NCI-H345 (cell line): ENCODE data around the gene CFAP74.
"Not testable (repeated sequence)": the region's sequence is repeated elsewhere in the genome, so short reads cannot be mapped to it uniquely, and the experiment has no call there.

Source experiments
- DNase-seq: peaks from one replicate; lab custom pipeline; 2025; lab: John Stamatoyannopoulos, UW

Gene CFAP74

DNA sequence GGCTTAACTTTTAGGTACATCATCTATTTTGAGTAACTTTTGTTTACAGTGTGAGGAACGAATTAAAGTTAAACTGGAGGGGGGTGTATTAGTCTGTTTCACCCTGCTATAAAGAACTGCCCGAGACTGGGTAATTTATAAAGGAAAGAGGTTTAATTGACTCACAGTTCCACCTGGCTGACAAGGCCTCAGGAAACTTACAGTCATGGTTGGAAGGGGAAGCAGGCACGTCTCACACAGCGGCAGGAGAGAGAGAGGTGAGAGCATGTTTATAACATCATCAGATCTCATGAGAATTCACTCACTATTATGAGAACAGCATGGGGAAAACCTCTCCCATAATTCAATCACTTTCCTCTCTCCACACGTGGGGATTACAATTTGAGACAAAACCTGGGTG lies 52.6 kb downstream of the CFAP74 start:
- no peak for DNase-seq

DNA sequence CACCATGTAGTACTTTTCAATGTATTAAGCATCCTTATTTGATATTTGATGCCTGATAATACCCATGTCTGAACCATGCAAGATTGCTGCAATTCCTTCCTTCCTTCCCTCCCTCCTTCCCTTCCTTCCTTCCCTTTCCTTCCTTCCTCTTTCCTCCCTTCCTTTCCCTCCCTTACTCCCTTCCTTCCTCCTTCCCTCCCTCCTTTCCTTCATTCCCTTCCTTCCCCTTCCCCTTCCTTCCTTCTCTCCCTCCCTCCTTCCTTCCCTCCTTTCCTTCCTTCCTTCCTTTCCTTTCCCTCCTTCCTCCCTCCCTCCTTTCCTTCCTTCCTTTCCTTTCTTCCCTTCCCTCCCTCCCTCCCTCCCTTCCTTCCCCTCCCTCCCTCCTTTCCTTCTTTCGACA lies 54.8 kb downstream of the CFAP74 start:
- DNase-seq = no peak

DNA sequence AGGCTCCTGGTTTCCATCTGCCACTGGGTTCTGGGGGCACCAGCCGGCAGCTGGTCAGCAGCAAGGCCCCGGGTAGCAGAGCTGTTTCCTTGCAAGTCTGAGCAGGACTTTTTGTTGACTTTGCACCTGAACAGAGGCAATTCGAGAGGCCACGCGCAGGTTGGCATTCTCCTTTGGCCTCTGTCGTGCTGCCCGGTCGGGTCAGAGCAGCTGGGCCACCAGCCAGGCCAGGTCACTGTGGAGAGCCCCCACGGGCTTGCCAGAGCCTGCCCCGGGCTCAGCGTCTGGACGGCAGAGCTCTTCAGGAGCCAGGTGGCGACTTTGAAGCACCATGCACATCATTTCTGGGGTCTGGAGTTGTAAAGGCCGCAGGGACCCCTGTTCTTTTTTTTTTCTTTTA lies 56.1 kb downstream of the CFAP74 start:
- no peak for DNase-seq

DNA sequence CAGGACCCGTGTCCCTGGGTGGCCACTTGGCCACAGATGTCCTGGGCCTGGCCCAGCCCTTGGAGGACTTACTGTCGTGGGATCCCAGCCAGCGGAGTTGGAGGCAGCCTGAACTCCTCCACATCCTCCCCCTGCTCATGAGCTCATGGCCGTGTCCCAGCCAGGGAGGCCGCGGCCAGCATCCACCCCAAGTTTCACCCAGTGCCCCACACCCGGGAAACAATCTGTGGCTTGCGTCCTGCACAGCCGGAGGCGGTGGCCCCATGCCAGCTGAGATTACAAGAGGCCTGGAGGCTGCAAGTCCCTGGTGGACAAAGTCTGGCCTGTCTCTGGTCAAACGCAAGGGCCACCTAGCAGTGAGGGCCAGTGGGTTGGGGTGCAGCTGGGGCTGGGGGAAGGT lies 57.0 kb downstream of the CFAP74 start:
- DNase-seq = no peak

DNA sequence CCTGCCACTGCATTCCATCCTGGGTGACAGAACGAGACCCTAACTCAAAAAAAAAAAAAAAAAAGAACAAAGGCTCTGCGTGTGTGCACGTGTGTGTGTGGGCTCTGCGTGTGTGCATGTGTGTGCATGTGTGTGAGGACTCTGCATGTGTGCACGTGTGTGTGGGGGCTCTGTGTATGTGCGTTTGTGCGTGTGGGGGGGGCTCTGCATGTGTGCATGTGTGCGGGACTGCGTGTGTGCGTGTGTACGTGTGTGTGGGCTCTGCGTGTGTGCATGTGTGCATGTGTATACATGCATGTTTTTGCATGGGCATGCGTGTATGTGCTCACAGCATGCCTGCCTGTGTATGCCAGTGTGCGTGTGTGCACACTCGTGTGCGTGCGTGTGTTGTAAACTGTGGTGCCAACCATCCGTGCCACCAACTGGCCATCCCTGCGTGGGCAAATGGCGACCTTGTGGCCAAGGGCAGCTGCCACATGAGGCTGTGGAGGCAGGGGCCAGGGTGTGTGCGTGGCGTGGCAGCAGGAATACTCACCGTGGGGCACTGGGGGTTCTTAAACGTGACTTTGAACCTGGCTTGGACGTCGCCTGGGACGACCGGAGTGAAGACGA lies 57.7 kb downstream of the CFAP74 start:
- no peak for DNase-seq

DNA sequence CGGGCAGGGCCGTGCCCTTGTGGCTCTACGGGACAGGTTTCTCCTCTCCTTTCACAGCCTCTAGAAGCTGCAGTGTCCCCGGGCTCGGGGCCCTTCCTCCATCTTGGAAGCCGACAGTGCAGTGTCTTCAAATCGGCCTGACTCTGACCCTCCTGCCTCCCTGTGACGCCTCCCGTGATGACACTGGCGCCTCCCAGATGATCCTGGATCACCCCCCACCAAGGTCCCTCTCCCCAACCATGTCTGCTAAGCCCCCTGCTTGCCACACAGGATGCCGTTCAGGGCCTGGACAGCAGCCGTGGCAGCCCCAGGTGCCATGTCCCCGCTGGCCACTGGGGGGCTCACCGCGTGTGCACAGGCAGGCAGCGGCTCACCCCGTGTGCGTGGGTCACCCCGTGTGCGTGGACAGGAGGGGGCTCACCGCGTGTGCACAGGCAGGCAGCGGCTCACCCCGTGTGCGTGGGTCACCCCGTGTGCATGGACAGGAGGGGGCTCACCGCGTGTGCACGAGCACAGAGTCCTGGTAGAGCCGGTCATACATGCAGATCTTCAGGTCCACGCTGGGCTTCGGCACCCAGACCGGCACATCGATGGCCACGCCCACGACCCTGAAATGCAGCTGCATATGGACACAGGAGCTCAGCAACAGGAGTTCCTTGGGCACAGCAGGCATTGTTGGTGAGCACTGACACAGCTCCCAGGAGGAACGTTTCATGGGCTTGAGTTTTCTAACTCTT lies 59.6 kb downstream of the CFAP74 start:
- peak; percentile 45 for DNase-seq

DNA sequence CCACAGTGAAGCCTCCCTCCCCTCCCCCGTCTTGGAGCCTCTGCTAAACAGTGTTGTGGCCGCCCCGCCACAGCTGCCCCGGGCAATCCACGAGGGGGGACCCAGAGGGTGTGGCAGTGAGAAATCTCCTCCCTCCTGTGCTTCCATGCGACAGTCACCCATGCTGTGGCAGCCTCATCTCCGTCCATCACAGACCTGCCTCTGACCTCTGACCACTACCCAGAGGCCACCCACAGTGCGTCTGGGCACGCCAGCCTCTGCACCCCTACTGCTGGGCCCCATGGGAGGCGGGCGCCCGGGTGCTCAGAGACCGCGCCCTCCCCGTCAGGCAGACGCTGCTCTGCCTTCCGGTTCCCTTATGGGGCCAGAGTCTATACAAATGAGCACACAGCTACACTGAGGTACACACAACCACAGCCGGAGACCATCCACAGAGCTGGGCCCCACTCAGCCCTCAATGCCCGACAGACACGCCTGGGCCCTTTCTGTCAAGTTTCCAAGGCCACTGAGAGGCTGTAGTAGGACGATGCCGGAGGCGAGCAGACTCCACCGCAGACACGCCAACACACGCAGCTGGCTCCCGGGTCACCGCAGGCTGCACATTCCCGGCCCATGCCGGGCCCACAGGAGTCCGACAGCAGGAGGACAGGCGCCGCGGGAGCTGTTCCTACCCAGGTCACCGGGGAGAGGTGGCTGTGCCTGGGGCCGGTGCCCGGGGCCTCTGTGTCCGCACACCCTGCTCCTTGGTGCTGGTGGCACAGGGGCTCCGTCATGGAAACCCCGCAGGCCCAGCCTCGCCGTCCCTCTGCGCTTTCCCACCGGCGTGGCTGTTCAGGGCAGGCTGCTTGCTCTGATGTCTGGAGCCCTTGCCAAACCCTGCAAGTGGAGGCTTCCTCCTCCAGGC lies 60.6 kb downstream of the CFAP74 start:
- no peak for DNase-seq

DNA sequence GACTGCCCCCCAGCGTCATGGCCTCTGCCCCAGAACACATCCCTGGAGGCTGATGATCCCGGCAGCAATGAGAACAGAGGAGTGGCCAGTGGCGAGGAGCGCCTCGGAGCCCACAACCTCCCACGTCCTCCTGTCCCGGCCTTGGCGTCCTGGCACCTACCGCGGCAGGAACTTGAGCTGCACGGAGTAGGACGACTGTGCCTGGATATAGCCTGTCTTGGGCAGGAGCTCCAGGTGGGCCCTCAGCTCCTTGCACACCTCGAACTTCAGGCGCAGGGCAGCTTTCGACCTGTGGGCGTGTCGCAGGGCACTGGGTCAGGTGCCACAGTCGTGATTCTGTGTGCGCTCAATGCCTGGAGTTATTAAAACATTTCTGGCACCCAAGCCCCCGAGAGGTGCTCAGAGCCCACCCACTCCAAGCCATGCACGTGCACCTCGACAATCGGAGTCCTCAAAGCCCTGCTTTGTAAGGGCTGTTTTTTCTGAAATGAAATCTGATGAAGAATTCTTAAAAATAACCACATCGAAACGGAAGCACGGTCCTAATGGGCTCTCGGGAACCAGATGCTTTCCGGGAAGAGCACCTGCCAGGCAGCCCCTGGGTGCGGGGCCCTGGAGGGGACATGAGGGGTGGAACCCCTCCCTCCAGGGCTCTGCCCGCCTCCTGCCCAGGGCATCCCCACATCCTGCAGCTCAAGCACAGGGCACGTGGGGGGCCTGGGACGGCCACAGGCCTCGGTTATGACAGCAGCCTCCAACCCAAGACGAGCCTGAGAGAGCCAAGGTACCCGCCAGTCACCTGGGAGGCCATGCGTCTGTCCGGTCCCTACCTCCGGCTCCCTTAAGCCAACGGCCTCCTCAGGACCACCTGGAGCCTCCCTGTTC lies 61.5 kb downstream of the CFAP74 start:
- DNase-seq = no peak

DNA sequence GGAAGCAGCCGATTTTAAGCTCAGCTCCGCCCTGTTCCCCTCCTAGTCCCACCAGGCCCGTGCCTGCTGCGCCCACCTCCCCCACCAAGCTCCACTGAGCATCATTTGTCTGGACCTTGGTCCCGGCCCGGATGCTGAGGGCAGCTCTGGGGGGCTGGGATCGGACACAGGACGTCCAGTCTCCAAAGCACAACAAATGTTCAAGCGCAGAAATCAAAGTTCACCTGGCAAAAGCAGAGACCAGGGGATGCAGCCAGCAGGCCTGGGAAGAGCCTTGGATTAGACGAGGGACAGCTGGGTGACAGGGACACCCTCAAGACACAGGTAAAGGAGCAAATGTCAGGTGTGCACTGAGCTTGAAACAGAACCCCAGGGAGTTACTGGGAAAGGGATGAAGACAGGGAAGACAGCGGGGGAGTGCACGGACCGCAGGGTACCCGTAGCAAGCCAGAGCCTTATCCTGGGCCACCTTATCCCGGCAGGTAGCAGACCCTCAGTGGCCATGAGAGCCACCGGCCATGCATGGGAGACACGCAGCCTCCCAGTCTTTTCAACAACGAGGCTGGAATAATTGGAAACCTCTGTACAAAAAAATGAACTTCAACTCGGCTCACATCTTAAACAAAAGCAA lies 62.3 kb downstream of the CFAP74 start:
- DNase-seq = no peak

DNA sequence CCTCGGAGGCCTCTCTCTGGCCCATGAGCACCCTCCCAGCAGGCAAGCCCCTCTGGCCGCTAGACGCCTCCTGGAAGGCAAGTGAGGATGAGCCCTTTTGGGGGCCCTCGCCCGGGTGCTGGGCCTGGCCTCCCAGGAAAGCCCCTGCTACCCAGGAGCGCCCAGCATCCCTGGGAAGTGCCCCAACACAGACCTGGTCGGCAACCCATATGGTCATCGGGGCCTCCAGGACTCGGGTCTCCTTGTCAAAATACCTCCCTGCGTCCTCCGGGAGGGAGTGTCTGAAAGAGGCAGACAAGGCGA lies 63.5 kb downstream of the CFAP74 start:
- DNase-seq = no peak

DNA sequence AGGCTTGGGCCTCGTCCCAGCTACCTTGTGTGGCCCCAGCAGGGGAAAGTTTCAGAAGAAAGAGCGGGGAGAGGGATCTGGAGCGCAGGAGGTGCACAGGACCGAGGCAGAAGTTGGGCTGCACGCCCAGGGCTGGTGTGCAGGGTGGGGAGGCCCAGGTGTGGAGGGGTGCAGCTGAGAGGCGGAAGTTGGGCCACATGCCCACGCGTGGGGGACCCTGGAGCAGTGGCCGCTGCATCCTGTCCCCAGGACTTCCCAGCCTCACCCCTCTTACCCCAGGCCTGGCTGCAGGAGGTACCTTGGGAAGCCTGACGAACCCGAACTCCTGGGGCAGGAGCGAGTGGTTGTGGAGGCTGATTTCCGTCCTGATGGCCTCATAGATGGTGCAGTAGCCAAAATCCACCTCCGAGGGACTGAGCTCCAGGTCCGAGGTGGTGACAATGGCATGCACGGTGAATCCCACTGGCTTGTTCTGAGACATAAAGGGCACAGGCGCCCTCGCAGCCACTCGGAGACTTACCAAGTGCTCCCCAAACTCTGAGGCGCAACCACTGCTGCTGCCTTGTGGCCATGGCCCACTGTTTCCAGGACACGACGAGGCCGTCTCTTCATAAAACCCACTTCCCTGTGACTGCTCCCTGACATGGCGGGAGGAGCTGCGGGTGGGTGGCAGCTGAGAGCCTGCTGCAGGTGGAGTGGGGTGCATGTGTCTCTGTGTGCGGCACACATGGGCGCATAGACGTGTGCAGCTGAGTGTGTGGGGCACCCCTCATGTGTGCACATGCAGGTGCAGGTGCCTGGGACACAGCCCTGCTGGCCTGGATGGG lies 64.1 kb downstream of the CFAP74 start:
- DNase-seq = no peak

DNA sequence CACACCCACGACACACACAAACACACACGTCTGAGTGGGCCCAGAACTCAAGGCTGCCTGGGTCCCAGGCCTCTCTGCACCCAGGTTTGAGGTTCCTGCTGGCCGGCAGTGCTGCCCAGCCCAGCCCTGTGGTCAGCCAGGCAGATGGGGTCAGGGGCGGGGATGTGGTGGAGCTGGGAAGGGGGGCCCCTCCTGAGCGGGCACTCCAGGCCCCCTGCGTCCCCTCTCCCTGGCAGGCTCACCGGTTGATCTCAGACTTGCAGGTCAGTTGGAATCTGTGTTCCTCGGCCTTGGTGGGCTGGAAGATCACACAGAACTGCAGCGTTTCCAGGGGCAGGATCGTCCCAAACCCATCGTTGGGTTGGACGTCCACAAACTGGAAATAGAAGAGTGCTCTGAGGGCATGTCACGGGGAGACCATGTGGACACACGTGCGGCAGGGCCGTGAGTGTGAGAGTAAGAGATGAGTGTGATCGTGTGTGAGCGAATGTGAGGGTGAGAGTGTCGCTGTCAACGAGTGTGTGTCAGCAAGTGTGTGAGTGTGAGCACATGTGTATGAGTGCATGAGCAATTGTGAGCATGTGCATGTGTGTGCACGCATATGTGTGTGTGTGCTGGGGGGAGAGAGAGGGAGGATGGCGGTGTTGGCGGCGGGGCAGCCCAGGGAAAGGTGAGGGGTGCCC lies 64.8 kb downstream of the CFAP74 start:
- DNase-seq = no peak

DNA sequence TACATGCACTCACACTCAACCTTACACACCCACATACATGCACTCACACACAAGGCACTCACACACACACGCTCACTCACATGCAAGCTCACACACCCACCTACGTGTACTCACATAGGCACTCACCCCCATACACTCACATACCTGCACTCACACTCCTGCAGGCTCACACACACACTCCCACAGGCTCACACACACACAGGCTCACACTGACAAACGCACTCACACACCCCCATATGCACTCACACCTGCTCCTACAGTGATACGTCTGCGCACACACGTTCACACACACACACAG lies 65.4 kb downstream of the CFAP74 start:
- DNase-seq = no peak

DNA sequence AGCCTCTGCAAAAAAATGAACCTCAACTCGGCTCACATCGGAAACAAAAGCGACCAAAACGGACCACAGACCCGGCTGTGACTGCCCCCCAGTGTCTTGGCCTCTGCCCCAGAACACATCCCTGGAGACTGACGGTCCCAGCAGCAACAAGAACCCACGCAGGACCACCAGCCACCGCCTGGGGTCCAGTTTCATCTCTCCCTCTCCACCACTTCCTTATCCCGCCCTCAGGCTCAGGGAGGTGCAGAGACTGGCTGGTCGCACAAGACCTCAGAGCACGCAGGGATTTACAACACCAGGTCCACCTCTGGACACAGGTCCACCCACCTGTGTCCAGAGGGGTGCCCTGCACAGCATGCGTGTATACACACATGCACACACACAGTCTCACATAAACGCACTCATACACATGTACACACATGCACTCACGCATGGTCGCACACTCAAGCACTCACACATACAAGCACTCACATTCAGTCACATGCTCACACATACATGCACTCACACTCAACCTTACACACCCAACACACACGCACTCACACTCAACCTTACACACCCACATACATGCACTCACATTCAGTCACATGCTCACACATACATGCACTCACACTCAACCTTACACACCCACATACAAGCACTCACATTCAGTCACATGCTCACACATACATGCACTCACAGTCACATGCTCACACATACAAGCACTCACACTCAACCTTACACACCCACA lies 65.9 kb downstream of the CFAP74 start:
- no peak for DNase-seq

DNA sequence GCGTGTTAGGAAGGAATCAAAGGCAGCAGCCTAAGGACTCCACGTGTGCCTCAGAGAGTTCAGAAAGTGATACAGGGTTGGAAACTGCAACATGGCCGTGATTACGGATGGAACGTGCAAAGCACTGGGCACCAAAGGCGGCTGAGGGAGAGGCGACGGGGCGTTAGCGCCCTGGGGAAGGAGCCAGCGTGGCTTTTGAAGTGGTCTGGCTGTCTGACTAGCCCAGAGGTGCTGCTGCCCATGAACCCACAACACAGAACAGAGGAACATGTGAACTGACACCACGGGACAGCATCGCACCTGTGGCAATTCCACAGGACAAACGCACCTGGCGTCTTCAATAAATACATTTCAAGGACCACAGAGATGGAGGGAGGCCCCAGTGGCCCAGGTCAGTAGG lies 66.5 kb downstream of the CFAP74 start:
- no peak for DNase-seq

DNA sequence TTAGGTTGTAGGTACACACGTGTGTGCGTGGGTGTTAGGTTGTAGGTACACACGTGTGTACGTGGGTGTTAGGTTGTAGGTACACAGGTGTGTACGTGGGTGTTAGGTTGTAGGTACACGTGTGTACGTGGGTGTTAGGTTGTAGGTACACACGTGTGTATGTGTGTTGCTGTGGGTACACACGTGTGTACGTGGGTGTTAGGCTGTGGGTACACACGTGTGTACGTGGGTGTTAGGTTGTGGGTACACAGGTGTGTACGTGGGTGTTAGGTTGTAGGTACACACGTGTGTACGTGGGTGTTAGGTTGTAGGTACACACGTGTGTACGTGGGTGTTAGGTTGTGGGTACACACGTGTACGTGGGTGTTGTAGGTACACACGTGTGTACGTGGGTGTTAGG lies 68.7 kb downstream of the CFAP74 start:
- DNase-seq = not testable (repeated sequence)

DNA sequence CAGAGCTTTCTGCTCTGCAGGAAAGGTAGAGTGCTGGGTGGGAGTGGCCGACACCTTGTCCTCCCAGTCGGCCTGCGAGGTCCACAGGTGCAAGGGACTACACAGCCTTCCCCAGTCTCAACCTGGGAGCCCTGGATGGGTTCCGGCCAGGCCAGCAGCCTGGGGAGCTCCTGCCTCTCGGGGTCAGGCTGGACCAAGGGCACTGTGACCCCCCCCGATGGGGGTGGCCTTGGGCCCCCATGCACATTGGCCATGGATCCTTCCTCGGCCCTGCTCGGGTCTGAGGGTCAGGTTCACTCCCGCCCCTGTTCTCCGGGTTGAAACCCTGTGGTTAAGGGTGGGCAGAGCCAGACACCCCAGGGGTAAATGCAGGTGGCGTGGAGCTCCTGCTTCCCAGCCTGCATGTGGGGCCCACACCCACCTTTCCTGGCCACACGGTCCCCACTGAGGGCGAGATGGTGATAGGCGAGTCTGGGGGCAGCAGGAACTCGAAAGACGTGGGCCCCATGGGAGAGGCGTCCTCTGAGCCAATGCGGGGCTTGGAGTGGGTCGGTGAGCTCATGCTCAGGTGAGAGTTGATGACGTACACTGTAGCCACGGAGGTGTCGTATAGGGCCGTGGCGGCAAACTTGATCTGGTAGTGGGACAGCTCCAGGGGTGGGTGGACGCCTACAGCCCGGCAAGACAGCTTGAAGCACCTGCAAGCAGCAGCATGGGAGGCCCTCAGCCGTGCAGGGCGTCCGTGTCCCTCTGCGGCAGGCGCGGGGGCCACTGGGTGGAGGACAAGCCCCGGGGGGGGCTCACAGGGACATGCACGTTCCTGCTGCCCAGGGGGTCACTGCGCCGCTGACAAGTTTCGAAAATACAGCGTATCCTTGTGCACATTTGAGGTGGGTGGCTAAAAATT lies 73.7 kb downstream of the CFAP74 start:
- DNase-seq = no peak

DNA sequence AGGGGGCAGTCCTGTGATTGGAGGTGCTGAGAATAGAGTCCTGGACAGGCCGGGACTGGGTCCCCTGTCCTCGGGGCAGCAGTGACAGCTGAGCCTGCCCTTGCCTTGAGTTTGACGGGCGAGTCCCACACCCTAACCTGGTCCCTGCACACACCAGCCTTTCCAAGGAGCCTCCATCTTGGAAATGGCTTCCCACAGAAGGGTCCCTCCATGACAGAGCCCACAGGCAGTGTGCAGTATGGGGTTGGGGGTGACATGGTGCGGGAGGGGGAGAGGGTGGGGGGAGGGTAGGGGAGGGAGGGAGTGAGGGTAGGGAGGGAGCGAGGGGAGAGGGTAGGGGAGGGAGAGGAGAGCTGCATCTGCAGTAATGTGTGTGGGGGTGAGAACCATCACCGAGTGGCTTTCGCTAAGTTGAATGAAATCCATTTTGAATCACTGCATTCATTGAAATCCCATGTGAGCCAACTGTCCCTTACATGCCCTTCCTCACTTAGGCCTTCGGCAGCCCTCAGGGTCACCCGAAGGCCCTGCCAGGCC lies 74.4 kb downstream of the CFAP74 start:
- no peak for DNase-seq
